ENCODE measurements around the gene ZC3H7B. TPM values are rescaled to one million over a fixed set of nuclear protein-coding genes. Genes with fewer than 3 reads are reported as not detected.

ZC3H7B gene
- total RNA-seq, 1 donor from 2014 or later = 58.2 TPM

GRCh38 chr22:41324821-41325528 is 23.6 kb downstream of the ZC3H7B start:
- Mint-ChIP-seq H3K4me1 (no peaks in the 10 kb centered on the region), H3K27me3 (no peaks in the 10 kb centered on the region), H3K4me3 (no peak overlapping the region), H3K9me3 (no peaks in the 10 kb centered on the region), H3K27ac (no peak overlapping the region), H3K36me3 (ENCODE audit: low read depth) (peaks cover 79% of the 10 kb centered on the region)
- ATAC-seq (ENCODE audit: low read depth) = no peak
- no peak for TF ChIP-seq CTCF (IDR thresholded peaks at IDR 0.05)
- ChIA-PET POLR2A (no interaction called here), CTCF (no interaction called here)
- no peak for DNase-seq
- intact Hi-C loops (cut with micrococcal nuclease) = no loop called here

GRCh38 chr22:41327124-41327523 is 25.8 kb downstream of the ZC3H7B start:
- Mint-ChIP-seq H3K4me3 (no peak overlapping the region), H3K4me1 (no peaks in the 10 kb centered on the region), H3K9me3 (no peaks in the 10 kb centered on the region), H3K27ac (no peak overlapping the region), H3K36me3 (ENCODE audit: low read depth) (peaks cover 81% of the 10 kb centered on the region), H3K27me3 (no peaks in the 10 kb centered on the region)
- TF ChIP-seq CTCF (IDR thresholded peaks at IDR 0.05) = no peak
- ATAC-seq (ENCODE audit: low read depth) = no peak
- intact Hi-C loops (cut with micrococcal nuclease) = no loop called here
- ChIA-PET CTCF (no interaction called here), POLR2A (no interaction called here)
- DNase-seq = no peak

DNA sequence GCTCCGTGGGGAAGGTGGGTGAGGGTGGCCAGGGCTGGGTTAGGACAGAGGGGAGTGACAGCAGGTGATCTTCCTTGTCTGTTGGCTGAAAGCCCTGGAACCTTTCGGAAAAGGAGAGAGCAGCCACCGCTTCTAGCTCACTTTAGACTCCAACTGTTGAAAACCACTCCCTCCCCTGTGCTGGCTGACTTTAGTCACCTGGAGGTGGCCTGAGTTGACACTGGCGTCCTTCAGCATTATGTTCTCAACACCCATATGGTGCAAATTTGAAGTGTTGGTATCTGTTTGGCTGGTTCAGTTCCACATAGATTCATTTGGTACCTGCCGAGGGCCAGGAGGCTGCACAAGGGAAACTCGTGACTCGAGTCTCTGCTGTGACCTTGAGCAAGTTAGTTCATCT is 28.8 kb downstream of the ZC3H7B start:
- Mint-ChIP-seq H3K27me3 (no peaks in the 10 kb centered on the region), H3K36me3 (ENCODE audit: low read depth) (peaks cover 80% of the 10 kb centered on the region), H3K27ac (no peak overlapping the region), H3K9me3 (no peaks in the 10 kb centered on the region), H3K4me1 (no peaks in the 10 kb centered on the region), H3K4me3 (no peak overlapping the region)
- no peak for TF ChIP-seq CTCF (IDR thresholded peaks at IDR 0.05)
- intact Hi-C loops (cut with micrococcal nuclease) = no loop called here
- no peak for ATAC-seq (ENCODE audit: low read depth)
- no peak for DNase-seq
- ChIA-PET CTCF (no interaction called here), POLR2A (interaction anchor here (0.6 kb wide), 1 partner anchor 45 kb away, joined by 3 read pairs; no protein-coding TSS in a partner anchor)

GRCh38 chr22:41332217-41332939 is 31.1 kb downstream of the ZC3H7B start:
- Mint-ChIP-seq H3K27me3 (no peaks in the 10 kb centered on the region), H3K27ac (no peak overlapping the region), H3K36me3 (ENCODE audit: low read depth) (peaks cover 67% of the 10 kb centered on the region), H3K4me1 (no peaks in the 10 kb centered on the region), H3K9me3 (no peaks in the 10 kb centered on the region), H3K4me3 (no peak overlapping the region)
- intact Hi-C loops (cut with micrococcal nuclease) = no loop called here
- ChIA-PET POLR2A (interaction anchor here (0.7 kb wide), 1 partner anchor 32 kb away, joined by 8 read pairs; no protein-coding TSS in a partner anchor), CTCF (no interaction called here)
- DNase-seq (no peak), ATAC-seq (ENCODE audit: low read depth) (no peak)
- TF ChIP-seq CTCF (IDR thresholded peaks at IDR 0.05) = no peak

- H3K4me1 Mint-ChIP-seq = no peaks in the 10 kb centered on the region
- H3K27me3 Mint-ChIP-seq = no peaks in the 10 kb centered on the region
- ChIA-PET POLR2A (interaction anchor here (0.6 to 0.7 kb wide), 2 partner anchors 13 to 537 kb away, joined by 3 to 4 read pairs; no protein-coding TSS in a partner anchor), CTCF (no interaction called here)
- no peaks in the 10 kb centered on the region for H3K9me3 Mint-ChIP-seq
- H3K27ac Mint-ChIP-seq = no peak overlapping the region
- no peak overlapping the region for H3K4me3 Mint-ChIP-seq
- TF ChIP-seq CTCF (IDR thresholded peaks at IDR 0.05) = no peak
- peaks cover 57% of the 10 kb centered on the region for H3K36me3 Mint-ChIP-seq (ENCODE audit: low read depth)
- no peak for DNase-seq
- intact Hi-C loops (cut with micrococcal nuclease) = no loop called here
- no peak for ATAC-seq (ENCODE audit: low read depth)
Measured at GRCh38 chr22:41333806-41334205, 32.5 kb downstream of the ZC3H7B start.
